HG03575 (cell line): ENCODE measurements around the gene EXOC6.

Experiments used
- ATAC-seq: cut with Tn5 transposase; IDR thresholded peaks from one replicate; pipeline ENCODE4 v1.9.1; 2021; ENCODE audit not compliant: unreplicated experiment, insufficient number of reproducible peaks, low FRiP score; ENCODE audit errors: extremely low read depth

The EXOC6 gene, protein sequence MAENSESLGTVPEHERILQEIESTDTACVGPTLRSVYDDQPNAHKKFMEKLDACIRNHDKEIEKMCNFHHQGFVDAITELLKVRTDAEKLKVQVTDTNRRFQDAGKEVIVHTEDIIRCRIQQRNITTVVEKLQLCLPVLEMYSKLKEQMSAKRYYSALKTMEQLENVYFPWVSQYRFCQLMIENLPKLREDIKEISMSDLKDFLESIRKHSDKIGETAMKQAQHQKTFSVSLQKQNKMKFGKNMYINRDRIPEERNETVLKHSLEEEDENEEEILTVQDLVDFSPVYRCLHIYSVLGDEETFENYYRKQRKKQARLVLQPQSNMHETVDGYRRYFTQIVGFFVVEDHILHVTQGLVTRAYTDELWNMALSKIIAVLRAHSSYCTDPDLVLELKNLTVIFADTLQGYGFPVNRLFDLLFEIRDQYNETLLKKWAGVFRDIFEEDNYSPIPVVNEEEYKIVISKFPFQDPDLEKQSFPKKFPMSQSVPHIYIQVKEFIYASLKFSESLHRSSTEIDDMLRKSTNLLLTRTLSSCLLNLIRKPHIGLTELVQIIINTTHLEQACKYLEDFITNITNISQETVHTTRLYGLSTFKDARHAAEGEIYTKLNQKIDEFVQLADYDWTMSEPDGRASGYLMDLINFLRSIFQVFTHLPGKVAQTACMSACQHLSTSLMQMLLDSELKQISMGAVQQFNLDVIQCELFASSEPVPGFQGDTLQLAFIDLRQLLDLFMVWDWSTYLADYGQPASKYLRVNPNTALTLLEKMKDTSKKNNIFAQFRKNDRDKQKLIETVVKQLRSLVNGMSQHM

DNA sequence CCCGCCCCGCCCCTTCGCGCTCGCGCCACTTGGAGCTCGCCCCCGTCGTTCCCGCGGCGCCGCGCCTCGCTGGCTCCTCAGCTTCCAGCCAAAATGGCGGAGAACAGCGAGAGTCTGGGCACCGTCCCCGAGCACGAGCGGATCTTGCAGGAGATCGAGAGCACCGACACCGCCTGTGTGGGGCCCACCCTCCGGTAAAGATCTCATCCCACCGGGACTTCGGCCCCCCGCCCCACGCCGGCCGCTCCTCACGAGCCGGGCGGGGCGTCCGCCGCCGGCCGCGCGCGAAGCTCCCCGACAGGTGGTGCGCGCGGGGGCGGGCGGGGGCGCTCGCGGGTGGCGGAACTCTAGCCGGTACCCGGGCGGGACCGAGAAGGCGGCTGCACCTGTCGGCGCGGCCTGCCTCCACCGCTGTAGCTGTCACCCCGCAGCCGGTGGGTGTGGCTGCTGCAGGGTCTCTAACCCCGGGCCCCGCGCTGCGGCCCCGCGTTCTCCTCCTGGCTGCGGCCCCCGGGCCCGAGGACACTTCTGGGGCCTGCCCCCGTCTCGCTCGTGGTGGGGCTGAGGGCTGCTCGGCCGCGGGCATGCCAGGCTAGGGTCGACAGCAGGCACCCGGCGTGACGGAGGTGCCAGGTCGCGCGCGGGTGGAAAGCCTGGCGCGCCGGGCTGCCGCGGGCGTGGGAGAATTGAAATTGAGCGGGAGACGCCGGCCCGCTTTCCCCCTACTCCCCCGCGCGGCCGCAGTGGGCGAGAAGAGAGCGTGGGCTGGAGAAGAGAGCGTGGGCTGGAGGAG is at the start of gene EXOC6:
Gene EXOC6 (plus strand): TSS at position 80 of the 793 bp plus-strand sequence. CDS start 14 bp downstream, at position 94.
- ATAC-seq, result no peak

DNA sequence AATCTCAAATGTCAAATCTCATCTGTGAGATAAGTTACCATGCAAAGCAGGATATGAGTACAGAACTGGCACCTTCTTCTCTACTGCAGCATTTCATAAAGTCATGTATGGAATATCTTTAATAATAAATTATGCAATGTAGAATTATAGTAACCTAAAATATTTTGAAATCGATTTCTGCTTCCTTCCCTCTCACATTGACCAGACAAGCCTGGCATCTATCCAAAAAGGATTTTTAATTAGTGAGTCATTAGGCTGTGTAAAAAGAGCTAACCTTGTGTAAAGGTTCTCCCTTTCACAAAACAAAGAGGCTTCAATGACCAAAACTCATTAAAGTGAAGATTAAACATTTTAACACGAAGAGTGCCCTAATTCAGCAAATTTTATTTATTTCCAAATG is 48.8 kb upstream of the EXOC6 start:
- no peak for ATAC-seq

DNA sequence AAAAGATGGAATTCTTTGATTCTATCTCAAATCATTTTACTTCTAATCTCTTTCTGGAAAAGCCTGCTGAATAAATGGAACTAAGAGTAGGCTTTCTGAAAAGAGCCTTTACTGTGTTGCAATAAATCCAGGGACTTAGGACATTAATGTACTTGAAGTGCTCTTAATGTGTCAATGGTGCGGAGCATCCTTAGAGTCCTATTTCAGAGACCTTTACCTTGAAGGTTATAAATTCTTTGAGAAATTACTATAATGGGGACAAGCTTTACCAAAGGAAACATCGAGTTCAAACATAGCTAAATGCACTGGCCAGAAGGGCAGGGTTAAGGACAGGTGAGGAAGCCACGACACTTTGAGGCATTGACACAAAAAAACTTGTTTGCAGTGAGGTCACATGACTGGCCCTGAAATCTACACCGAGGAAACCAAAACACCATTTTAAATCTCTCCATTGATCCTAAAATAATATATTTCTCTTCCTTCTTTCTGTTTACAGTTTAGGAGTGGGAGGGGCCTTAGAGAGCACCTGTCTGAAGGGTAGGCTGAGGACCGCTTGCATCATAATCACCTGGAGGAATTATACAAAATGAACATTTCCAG is 48.1 kb upstream of the EXOC6 start:
- no peak for ATAC-seq

DNA sequence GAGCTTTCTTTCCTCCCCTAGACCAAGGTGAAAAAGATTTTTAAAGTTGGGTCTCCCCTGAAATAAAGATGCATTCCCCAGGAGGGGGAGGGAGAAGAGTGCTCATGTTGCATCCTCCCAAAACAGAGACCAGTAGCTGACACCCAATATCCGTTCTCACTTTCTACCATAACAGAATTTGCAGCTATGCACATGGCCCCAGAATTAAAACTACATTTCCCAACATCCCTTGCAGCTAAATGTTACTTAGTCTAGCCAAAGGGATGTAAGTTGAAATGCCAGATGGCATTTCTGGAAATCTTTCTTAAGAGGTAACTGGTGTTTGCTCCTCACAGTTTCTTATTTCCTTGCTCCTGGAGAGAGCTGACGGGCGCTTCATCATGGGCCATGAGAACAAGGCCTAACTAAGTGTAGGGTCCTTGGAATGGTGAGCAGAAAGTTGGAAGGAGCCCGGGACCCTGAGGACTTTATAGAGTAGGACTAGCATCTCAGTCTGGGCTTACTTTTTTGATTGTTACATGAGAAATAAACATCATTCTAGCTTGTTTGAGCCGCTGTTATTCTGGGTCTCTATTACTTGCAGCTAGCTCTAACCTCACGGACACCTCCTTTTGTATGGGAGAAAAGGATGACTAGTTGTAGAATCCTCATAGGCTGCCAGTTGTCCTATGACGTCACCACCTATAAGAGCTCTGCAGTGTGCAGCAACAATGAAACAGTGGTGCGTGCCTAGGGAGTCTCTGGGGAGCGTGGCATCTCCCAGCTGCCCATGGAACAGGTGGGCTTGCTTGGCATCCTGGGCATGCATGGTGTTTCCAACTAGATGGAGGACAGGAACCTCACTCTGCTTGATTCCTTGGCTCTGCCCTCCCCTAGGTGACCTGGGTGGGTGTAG is 46.1 kb upstream of the EXOC6 start:
- ATAC-seq, result no peak

DNA sequence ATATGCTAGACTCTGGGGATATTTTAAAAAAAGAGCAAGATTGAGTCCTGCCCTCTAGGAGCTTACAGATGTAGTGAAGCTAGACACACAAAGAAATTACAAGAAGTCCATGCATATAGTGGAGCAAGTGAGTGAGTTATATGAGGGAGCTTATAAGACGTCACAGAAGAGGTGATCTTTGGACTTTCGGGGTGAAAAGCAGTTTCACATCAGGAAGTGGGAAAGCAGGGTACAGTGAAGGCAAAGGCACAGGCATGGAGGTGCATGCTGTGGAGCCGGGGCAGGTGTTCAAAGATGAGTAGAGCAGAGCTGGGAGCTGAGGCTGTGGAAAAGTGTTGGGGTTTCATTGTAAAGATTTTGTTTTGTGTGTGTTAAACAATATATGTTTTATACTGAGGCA is 38.5 kb upstream of the EXOC6 start:
- no peak for ATAC-seq

DNA sequence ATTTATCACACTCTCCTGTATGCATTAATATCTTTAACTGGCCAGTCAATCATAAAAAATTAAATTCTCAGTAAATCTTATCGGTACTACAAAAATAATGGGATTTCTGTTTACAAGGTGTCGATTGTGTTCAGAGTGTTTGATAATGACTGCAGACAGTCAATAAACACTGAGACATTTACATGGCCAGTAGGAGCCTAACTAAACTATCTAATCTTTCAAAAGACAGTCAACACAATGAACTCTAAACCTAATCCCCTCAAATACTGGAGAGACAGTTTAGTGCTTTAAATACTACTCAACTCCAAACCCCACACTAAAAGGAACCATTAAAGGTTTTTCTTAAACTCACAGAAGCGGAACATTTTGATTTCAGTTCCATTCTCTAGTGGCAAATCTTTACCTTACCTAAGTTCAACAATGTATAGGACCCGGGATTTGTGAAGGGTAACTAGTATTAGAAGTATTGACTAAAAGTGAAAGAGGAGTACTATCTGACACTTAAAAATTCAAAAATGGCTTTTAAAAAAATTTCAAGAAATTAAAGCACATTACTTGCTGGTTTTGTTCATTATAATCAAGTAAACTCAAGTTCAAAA is 37.3 kb upstream of the EXOC6 start:
- ATAC-seq, result no peak

DNA sequence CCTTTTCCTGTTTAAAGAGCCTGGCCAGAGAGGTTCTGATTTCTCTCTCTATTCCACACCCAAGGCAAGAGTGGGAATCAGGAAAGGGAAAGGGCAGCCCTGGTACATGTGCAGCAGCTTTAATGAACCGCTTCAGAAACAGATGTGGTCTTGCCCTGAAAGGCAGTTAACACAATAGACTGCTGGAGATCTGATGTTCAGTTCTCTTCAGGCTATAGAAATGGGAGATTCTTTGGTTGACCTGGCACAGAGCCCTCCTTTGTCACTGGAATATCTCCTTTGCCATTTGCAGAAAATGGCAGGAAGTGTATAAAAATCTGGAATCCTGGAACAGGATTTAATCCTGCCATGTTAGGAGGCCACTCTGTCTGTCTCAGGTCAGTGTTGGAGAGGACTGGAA is 36.3 kb upstream of the EXOC6 start:
- ATAC-seq, result no peak

DNA sequence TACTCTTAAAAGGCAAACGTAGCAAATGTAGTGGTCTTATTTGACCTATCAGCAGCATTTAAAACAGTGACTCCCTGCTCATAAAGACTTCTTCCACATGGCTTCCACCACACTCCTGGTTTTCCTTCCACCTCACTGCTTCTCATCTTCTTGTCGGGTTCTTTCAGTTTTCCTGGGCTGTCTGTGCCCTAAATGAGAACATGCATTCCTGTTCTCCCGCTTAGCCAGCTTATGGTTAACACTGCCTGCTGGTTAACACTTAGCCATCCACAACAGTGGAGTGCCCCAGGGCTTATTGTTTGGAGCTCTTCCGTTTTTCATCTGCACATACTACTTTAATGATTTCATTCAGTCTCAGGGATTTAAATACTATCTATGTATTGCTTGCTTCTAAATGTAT is 34.3 kb upstream of the EXOC6 start:
- ATAC-seq, result no peak

DNA sequence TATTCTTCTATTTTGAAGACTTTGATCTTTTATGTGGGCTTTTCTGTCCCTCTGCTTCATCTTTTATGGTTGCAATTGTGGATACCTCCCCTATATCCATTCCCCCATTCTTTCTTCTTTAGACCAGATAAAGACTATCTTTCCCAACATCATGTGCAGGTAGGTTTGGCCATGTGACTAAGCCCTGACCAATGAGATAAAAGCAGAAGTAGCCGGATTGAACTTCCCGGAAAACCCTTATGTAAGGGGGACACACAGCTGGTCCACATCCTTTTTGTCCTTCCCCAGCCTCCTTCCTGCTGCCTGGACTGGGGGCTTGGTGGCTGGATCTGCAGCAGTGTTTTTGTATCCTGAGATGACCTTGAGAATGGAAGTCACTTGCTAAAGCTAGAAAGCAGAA is 33.5 kb upstream of the EXOC6 start:
- ATAC-seq, result no peak

DNA sequence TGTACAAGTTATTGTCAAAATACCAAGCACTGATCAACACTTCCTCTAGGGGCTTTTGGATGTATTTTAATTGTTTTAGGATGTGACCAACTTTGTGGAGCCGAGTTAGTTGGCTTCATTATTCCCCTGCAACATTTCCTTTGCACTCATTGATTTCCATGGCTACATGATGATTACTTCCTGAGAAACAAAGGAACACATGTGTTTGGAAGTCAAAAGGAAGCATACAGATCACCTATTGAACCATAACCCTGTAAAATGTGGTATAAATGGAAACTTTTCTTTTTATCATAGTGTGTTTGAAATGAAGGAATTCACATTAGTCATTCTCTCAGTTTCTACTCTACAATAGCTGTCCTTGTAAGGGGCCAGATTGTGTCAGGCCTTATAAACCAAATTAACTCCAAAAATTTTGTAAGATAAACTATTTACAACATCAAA is 32.2 kb upstream of the EXOC6 start:
- ATAC-seq, result no peak

DNA sequence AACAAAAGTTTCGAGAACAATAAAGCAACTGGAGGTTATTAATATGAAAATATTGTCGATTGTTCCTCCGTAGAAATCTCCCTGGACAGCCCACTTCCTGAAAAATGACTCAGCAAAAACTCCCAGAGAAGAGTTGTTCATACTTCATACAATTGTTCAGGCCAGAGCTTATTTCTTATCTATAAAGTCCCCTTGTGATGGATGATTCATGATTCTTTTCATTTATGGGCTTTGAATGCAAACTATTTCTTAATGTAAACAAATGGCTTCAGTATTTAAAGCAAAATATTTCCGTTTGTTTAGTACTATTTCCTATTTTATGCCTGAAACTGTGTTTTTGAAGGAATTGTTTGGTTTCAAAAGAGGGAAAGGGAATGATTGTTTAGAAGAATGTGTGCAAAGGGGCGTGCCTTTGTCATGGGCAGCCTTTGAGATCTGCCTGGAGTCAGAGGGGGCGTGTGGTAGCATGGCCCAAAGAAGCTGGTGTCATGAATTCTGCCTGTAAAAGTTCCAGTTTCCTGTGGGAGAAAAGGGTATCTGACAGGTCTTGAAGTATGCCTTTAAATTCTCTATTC is 26.2 kb upstream of the EXOC6 start:
- no peak for ATAC-seq

DNA sequence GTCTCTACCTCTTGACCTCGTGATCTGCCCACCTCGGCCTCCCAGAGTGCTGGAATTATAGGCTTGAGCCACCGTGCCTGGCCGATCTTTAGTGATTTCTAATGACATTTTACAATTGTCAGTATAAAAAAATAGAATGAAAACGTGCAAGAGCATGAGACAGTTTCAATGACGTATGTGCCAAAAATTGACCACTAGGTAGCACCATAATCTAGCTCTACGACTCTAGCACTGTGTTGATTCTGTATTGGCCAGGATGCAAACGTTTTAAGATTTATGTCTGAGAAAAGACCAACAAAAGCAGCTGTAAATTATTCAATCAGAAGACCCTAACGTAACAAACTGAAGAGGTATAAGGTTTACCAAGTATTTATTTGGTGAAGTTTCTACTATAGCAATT is 25.4 kb upstream of the EXOC6 start:
- ATAC-seq, result no peak

DNA sequence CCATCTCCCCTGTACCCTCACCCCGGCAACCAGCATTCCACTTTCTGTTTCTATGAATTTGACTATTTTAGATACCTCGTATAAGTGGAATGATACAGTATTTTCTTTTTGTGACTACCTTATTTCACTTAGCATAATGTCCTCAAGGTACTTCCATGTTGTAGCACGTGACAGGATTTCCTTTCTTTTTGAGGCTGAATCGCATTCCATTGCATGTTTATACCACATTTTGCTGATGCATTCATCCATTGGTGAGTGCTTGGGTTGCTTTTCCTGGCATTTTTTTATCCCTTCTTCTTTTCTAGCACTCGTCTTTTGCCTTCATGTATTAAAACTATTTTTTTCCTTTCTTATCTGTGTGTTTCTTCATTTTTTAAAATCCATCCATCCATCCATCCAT is 22.3 kb upstream of the EXOC6 start:
- ATAC-seq, result no peak

DNA sequence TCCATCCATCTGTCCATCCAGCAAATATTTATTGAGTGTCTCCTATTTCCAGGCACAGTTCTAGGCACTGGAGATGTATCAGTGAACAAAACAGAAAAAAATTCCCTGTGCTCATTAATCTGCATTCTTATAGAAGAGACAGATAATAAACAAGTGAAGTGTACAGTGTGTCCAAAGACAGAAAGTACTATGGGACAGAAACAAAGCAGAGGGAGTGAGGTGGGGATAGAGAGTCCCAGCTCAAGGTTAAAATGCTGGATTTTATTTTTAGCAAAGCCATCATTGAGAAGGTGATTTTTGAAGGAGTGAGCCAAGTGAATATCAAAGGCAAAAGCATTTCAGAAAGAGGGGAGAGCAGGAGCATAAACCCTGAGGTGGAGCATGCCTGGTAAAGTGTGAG is 21.8 kb upstream of the EXOC6 start:
- ATAC-seq, result no peak

DNA sequence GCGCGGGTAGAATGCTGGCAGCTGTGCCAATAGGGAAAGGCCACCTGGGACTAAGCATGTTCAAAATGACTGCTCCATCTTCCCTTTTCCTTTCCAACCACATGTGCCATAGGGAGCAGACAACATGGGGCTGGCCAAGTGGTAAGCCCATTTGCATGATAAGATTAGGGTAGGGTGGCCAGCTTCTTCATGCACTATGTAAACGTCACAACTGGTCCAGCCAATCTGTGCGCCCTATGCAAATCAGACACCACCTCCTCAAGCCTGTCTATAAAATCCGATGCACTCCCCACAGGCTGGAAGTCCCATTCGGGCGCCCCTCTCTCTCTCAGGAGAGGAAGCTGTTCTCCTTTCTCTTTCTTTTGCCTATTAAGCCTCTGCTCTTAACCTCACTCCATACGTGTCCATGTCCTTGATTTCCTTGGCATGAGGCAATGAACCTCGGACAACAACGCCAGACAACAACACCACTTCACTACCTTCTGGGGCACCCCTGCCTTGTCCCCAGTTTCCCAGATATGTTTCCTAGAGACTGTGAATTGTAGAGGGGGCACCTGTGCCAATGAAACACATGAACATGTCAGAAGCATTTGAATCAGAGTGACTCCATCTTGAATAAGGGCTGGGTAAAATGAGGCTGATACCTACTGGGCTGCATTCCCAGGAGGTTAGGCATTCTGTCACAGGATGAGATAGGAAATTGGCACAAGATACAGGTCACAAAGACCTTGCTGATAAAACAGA is 19.1 kb upstream of the EXOC6 start:
- ATAC-seq, result no peak

DNA sequence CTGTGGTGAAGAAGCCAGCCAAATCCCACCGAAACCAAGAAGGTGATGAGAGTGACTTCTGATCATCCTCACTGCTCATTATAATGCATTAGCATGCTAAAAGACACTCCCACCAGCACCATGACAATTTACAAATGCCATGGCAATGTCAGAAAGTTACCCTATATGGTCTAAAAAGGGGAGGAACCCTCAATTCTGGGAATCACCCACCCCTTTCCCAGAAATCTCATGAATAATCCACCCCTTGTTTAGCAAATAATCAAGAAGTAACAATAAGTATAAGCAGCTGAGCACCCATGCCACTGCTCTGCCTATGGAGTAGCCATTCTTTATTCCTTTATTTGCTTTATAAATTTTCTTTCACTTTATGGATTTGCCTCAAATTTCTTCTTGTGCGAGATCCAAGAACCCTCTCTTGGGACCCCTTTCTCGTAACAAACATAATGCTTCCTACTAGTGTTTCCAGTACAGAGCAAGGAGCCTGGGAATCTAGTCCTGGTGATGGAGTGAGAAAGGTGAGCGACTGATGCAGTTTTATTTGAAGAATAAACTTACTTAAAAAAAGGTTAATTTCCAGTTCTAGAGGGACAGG is 18.4 kb upstream of the EXOC6 start:
- ATAC-seq, result no peak
